DOHH2 (cell line): ENCODE results near the gene EHMT2.

Experiments
- H3F3A ChIP-seq: fragments of 200-600 bp; sonication (generic), shearing (Covaris generic); 2 replicates; pipeline ENCODE4 v1.6.0; 2016; ENCODE audit warnings: antibody characterized with exemption, mild to moderate bottlenecking; ENCODE audit not compliant: control insufficient read depth, insufficient read depth
- H3K27ac ChIP-seq: fragments of 200-600 bp; sonication (generic); 2 replicates; pipeline ENCODE4 v1.5.1; 2014; ENCODE audit warnings: low read depth, mild to moderate bottlenecking, low read length, moderate library complexity
- H3K27me3 ChIP-seq: fragments of 200-600 bp; sonication (generic); 2 replicates; pipeline ENCODE4 v1.6.1; 2014; ENCODE audit warnings: mild to moderate bottlenecking, low read length, mixed read lengths; ENCODE audit not compliant: control insufficient read depth
- H3K36me3 ChIP-seq: fragments of 200-600 bp; sonication (generic); 2 replicates; pipeline ENCODE4 v1.6.1; 2014; ENCODE audit warnings: mild to moderate bottlenecking, low read length, moderate library complexity, mixed read lengths; ENCODE audit not compliant: control insufficient read depth
- H3K4me1 ChIP-seq: fragments of 200-600 bp; sonication (generic); 2 replicates; pipeline ENCODE4 v1.6.1; 2014; ENCODE audit warnings: mild to moderate bottlenecking, low read length, mixed read lengths; ENCODE audit not compliant: control insufficient read depth
- H3K4me2 ChIP-seq: fragments of 200-600 bp; sonication (generic); 2 replicates; pipeline ENCODE4 v1.6.0; 2014; ENCODE audit warnings: mild to moderate bottlenecking, low read length, moderate library complexity
- H3K4me3 ChIP-seq: fragments of 200-600 bp; sonication (generic); 2 replicates; pipeline ENCODE4 v1.5.1; 2014; ENCODE audit warnings: mild to moderate bottlenecking, low read length, mixed read lengths
- H3K79me2 ChIP-seq: fragments of 200-600 bp; sonication (generic); 2 replicates; pipeline ENCODE4 v1.6.1; 2014; ENCODE audit warnings: mild to moderate bottlenecking, low read length, mixed read lengths; ENCODE audit not compliant: control insufficient read depth
- H3K9me2 ChIP-seq: fragments of 200-600 bp; sonication (generic); replicated peaks from 2 replicates; pipeline ENCODE4 v1.6.1; 2014; ENCODE audit warnings: mild to moderate bottlenecking, low read length, mixed read lengths; ENCODE audit not compliant: control insufficient read depth
- H3K9me3 ChIP-seq: fragments of 200-600 bp; sonication (generic); 2 replicates; pipeline ENCODE4 v1.6.1; 2014; ENCODE audit warnings: antibody characterized with exemption, low read length, mixed read lengths; ENCODE audit not compliant: control insufficient read depth, insufficient read depth
- H4K20me1 ChIP-seq: fragments of 200-600 bp; sonication (generic); 2 replicates; pipeline ENCODE4 v1.6.0; 2014; ENCODE audit warnings: low read depth, mild to moderate bottlenecking, antibody characterized with exemption, low read length, moderate library complexity; ENCODE audit not compliant: control insufficient read depth, insufficient read depth
- EZH2phosphoT487 ChIP-seq: fragments of 200-600 bp; sonication (generic); IDR thresholded peaks from 2 replicates; pipeline ENCODE4 v1.6.1; 2017; ENCODE audit warnings: borderline replicate concordance, mild to moderate bottlenecking, antibody characterized with exemption, low read length, moderate library complexity, mixed read lengths
- TF ChIP-seq, protein P1 (sequence below): fragments of 200-600 bp; sonication (generic); IDR thresholded peaks from one replicate; pipeline ENCODE4 v1.5.1; 2014; ENCODE audit warnings: antibody characterized with exemption, mild to moderate bottlenecking, low read depth, low read length; ENCODE audit not compliant: poor library complexity, severe bottlenecking

Gene EHMT2

DNA sequence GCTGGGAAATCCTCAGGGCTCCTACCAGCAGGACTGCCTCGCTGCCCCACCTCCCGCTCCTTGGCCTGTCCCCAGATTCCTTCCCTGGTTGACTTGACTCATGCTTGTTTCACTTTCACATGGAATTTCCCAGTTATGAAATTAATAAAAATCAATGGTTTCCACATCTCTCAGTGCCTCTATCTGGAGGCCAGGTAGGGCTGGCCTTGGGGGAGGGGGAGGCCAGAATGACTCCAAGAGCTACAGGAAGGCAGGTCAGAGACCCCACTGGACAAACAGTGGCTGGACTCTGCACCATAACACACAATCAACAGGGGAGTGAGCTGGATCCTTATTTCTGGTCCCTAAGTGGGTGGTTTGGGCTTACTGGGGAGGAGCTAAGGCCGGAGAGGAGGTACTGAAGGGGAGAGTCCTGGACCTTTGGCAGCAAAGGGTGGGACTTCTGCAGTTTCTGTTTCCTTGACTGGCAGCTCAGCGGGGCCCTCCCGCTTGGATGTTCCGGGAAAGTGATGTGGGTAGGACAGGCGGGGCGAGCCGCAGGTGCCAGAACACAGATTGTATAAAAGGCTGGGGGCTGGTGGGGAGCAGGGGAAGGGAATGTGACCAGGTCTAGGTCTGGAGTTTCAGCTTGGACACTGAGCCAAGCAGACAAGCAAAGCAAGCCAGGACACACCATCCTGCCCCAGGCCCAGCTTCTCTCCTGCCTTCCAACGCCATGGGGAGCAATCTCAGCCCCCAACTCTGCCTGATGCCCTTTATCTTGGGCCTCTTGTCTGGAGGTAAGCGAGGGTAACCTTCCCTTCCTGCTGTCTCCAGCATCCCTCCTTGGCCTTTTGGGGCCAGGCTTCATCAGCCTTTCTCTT lies 48.2 kb upstream of the EHMT2 start, which contains the start of gene CFB:
CFB (plus strand) TSS at position 589 of the 863 bp plus-strand sequence; CDS start at position 716, 127 bp downstream.
- no peaks in the 10 kb centered on the region for H3K4me1 ChIP-seq
- H3K27ac ChIP-seq, result no peak within 1 kb of the TSS
- no peaks in the 10 kb centered on the region for H4K20me1 ChIP-seq
- H3F3A ChIP-seq, result no peaks in the 10 kb centered on the region
- H3K36me3 ChIP-seq, result no peaks in the 10 kb centered on the region
- no peak within 1 kb of the TSS for H3K4me3 ChIP-seq
- no peaks in the 10 kb centered on the region for H3K9me3 ChIP-seq
- TF ChIP-seq, protein P1, sequence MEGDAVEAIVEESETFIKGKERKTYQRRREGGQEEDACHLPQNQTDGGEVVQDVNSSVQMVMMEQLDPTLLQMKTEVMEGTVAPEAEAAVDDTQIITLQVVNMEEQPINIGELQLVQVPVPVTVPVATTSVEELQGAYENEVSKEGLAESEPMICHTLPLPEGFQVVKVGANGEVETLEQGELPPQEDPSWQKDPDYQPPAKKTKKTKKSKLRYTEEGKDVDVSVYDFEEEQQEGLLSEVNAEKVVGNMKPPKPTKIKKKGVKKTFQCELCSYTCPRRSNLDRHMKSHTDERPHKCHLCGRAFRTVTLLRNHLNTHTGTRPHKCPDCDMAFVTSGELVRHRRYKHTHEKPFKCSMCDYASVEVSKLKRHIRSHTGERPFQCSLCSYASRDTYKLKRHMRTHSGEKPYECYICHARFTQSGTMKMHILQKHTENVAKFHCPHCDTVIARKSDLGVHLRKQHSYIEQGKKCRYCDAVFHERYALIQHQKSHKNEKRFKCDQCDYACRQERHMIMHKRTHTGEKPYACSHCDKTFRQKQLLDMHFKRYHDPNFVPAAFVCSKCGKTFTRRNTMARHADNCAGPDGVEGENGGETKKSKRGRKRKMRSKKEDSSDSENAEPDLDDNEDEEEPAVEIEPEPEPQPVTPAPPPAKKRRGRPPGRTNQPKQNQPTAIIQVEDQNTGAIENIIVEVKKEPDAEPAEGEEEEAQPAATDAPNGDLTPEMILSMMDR, result no peak
- no peak for TF ChIP-seq EZH2phosphoT487
- no peak within 1 kb of the TSS for H3K4me2 ChIP-seq
- no peaks in the 10 kb centered on the region for H3K9me2 ChIP-seq
- H3K79me2 ChIP-seq, result no peaks in the 10 kb centered on the region
- peaks cover 3% of the 10 kb centered on the region; the same call in 1 of the 2 replicates for H3K27me3 ChIP-seq

DNA sequence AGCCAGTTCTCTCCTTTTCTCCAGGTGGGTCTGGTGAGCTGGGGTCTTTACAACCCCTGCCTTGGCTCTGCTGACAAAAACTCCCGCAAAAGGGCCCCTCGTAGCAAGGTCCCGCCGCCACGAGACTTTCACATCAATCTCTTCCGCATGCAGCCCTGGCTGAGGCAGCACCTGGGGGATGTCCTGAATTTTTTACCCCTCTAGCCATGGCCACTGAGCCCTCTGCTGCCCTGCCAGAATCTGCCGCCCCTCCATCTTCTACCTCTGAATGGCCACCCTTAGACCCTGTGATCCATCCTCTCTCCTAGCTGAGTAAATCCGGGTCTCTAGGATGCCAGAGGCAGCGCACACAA lies 47.6 kb upstream of the EHMT2 start:
- Histone ChIP-seq H3K4me1 (no peaks in the 10 kb centered on the region), H3K4me2 (no peak overlapping the region), H3K79me2 (no peaks in the 10 kb centered on the region), H3F3A (no peaks in the 10 kb centered on the region), H3K27ac (no peak overlapping the region), H3K27me3 (peaks cover 3% of the 10 kb centered on the region; the same call in 1 of the 2 replicates), H3K36me3 (no peaks in the 10 kb centered on the region), H4K20me1 (no peaks in the 10 kb centered on the region), H3K4me3 (no peak overlapping the region), H3K9me2 (no peaks in the 10 kb centered on the region), H3K9me3 (no peaks in the 10 kb centered on the region)
- TF ChIP-seq, protein P1, result no peak
- TF ChIP-seq EZH2phosphoT487, result no peak

- Histone ChIP-seq H3F3A (no peaks in the 10 kb centered on the region), H3K9me3 (no peaks in the 10 kb centered on the region), H4K20me1 (no peaks in the 10 kb centered on the region), H3K79me2 (no peaks in the 10 kb centered on the region), H3K36me3 (no peaks in the 10 kb centered on the region), H3K4me3 (no peak overlapping the region), H3K4me1 (no peaks in the 10 kb centered on the region), H3K27ac (no peak overlapping the region), H3K27me3 (peaks cover 3% of the 10 kb centered on the region; the same call in 1 of the 2 replicates), H3K9me2 (no peaks in the 10 kb centered on the region), H3K4me2 (no peak overlapping the region)
- TF ChIP-seq EZH2phosphoT487, result no peak
- TF ChIP-seq, protein P1, result no peak
Observed at GRCh38 chr6:31943742-31944141, 46.2 kb upstream of the EHMT2 start.
